T47D (cell line): ENCODE measurements around the gene CCDC24.
A peak's percentile ranks its signal among the peaks of the same experiment; 100 is the strongest.

Source experiments
- DNase-seq, 2 experiments: peaks; one replicate each; pipeline versions ENCODE4 v3.0.0 to v3.0.0-alpha.2; 2011 to 2012; ENCODE audit warnings: low read depth in 1 of 2, low spot score in 1 of 2
- JUND ChIP-seq: IDR thresholded peaks from 2 replicates; pipeline ENCODE4 v1.6.1; 2012; ENCODE audit warnings: low read depth
- in situ Hi-C: cut with HindIII; loops from 2 replicates; pipeline ENCODE4 v1.10.0; 2016; ENCODE audit warnings: low sequenced_read_pairs, low pct_unique_long_range_greater_than_20kb

Gene CCDC24

DNA sequence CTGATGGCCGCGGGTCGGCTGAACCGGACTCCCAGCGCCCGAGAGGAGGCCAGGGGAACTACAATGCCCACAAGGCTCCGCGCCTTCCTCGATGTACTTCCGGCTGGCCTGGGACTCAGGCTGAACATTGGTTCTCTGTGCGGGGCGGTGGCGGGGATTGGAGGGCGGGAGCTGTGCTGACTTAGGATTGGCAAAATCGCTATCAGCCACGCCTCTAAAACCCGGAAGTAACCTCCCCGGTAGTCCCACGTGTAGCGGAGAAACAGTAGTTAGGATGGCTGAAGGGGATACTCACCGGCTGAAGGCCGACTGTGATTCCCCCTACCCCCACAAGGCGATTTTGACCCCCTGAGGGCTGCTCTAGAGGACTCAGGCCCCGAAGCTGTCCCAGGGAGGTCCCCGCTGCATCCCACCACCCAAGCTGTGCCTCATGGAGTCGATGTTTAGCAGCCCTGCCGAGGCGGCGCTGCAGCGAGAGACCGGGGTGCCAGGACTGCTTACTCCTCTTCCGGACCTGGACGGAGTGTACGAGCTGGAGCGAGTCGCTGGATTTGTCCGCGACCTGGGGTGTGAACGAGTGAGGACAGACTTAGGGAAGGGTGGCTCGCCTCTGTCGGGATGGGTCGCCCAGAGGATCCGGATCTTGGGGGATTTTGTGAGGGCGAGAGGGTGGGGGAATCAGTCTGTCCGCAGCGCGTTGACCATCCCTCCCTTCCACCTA lies 21.5 kb upstream of the CCDC24 start, which contains the start of gene DPH2:
Gene DPH2 (plus strand): TSS at position 265 of the 721 bp plus-strand sequence. CDS start 166 bp downstream, at position 431.
- in situ Hi-C loops = no loop called here
- no peak for TF ChIP-seq JUND
- peak; percentile 95 for DNase-seq

DNA sequence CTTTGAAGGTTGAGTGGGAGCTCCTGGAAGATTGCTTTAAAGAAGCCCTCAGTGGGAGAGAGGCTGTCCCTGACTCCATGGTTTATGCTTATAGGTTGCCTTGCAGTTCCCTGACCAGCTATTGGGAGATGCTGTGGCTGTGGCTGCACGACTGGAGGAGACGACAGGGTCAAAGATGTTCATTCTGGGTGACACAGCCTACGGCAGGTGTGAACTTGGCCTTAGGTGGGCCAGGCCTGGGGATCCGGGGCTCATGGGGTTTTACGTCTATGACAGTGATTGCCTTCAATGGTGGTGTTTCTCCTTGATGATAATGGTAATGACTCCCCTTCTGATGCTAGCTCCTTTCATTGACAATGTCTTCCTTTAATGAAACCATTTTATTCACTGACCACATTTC lies 20.9 kb upstream of the CCDC24 start:
- in situ Hi-C loops = no loop called here
- no peak for TF ChIP-seq JUND
- no peak for DNase-seq

DNA sequence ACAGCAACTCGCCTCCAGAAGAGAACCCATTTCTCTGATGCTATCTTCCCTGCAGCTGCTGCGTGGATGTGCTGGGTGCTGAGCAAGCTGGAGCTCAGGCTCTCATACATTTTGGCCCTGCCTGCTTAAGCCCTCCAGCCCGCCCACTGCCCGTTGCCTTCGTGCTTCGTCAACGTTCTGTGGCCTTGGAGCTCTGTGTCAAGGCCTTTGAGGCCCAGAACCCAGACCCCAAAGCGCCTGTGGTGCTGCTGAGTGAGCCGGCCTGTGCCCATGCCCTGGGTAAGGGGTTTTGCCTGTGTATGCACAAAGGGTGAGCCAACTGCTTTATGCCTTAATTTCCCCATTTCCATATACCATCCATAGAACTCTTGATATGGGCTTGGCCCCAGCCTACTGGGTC lies 20.5 kb upstream of the CCDC24 start:
- in situ Hi-C loops = no loop called here
- no peak for TF ChIP-seq JUND

DNA sequence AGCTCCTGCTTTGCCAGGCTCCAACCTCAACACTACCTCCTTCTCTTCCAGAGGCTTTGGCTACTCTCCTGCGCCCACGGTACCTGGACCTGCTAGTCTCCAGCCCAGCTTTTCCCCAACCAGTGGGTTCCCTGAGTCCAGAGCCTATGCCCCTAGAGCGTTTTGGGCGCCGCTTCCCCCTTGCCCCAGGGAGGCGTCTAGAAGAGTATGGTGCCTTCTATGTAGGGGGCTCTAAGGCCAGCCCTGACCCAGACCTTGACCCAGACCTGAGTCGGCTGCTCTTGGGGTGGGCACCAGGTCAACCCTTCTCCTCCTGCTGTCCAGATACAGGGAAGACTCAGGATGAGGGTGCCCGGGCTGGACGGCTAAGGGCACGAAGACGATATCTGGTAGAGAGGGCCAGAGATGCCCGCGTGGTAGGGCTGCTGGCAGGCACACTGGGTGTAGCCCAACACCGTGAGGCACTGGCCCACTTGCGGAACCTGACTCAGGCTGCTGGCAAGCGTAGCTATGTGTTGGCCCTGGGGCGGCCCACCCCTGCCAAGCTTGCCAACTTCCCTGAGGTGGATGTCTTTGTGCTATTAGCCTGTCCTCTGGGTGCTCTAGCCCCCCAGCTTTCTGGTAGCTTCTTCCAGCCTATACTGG lies 19.9 kb upstream of the CCDC24 start:
- in situ Hi-C loops = no loop called here
- no peak for TF ChIP-seq JUND
- DNase-seq = no peak

More for the DNA sequence above, 20.5 kb upstream of the CCDC24 start:
- no peak for DNase-seq

DNA sequence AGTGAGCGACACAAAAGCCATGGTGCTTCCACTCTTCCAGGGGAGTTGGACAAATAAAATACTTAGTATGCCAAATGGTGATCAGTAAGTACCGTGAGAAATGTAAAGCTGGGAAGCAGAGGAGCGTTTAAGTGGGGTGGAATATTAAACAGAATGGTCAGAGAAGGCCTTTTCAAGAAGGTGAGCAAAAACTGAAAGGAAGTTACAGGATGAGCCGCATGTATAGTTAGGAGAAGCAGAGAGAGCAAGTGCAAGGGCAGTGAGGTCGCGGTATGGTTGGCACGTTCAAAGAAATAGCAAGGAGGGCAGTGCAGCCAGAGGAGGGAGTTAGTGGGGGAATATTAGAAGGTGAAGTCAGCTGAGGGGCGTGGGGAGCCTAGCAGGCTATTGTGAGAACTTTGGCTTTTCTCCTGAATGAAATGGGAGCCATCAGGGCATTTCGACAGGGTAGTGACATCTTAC lies 17.4 kb upstream of the CCDC24 start:
- in situ Hi-C loops = no loop called here
- TF ChIP-seq JUND = no peak
- DNase-seq = no peak

DNA sequence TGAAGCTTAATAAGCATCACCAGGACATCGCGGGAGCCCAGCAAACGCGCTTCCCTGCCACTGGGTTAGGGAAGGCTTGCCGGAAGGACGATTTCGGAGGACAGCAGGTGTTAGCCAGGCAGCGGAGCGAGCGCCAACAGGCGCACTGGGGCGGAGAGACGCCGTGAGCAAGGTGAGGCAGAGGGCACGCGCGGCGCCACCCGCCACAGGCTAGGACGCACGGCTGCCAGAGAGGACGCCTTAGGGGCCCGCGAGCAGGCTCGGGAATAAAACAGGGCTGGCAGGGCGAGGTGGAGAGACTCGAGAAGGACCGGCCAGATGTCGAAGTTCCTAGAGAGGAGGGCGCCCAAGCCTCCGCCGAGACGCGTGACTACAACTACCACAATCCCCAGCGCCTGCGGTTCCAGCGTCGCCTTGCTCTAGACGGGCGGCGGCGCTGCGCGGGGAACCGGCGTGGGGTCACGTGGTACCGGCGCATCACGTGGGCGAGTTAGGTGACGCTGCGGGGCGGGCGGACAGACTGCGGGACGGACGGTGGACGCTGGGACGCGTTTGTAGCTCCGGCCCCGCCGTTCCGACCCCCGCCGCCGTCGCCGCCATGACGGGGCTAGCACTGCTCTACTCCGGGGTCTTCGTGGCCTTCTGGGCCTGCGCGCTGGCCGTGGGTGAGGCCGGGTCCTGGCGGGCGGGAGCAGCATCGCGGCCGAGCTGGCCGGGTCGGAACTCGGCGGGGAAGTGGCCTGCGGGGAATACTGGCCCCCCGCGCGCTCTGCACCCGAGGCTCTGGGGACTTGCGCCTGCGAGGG lies 16.8 kb upstream of the CCDC24 start, which contains the start of gene ATP6V0B:
Gene ATP6V0B (plus strand): TSS at position 518 of the 806 bp plus-strand sequence. CDS start 81 bp downstream, at position 599.
- TF ChIP-seq JUND = no peak
- in situ Hi-C loops = no loop called here
- peak; percentile 88 to 94 for DNase-seq

DNA sequence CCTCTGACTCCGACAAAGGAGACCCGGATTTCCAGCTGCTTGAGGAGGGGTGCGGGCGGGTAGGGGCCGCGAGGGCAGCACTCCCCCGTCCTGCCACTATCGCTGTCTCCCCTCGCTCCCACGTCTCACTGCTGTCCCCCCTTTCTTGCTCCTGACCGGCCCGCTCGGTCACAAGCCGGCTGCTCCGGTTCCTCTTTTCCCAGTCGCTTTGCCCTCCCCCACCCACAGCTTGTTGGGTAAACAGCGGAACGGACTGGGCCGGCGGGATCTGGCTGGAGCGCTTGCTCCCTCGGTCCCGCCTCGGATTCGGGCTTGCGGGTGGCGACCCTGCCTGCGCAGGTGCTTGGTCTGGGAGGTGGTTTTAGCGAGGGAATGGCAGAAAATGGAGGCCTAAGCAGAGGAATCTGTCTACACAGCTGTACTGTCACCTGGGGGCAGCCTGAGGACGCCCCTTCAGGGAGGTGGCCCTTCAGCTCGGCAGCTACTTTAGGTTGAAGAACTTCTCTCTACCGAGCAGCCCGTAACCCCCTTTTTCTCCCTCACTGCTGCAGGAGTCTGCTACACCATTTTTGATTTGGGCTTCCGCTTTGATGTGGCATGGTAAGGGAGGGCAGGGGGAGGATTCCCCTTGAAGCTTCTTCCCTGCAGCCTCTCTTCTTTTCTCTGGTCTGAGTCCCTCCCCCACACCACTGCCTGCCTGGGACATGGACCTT lies 16.0 kb upstream of the CCDC24 start:
- peak; percentile 70 to 71 for DNase-seq
- in situ Hi-C loops = no loop called here
- TF ChIP-seq JUND = no peak

DNA sequence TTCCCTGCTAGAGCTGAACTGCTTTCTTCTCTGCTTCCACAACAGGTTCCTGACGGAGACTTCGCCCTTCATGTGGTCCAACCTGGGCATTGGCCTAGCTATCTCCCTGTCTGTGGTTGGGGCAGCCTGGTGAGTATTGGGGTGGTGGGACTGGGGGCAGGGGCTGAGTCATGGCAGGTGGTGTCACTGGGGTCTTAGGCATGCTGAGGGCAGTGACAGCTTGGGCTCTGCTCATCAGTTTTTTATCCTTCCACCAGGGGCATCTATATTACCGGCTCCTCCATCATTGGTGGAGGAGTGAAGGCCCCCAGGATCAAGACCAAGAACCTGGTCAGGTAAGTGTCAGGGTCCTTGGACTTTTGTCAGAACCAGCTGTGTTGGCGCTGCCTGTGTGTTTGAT lies 15.4 kb upstream of the CCDC24 start:
- no peak for DNase-seq
- in situ Hi-C loops = no loop called here
- no peak for TF ChIP-seq JUND

DNA sequence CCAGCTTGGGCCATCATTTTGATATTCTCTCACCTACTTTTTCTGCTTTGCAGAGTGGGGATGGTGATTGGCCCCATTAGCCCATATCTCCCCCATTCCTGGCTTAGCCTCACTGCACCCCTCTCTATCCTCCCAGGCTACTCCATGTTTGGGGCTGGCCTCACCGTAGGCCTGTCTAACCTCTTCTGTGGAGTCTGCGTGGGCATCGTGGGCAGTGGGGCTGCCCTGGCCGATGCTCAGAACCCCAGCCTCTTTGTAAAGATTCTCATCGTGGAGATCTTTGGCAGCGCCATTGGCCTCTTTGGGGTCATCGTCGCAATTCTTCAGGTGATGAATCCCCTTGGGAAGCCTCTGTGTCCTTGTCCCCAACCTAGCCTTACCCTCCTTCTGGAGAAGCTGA lies 14.5 kb upstream of the CCDC24 start:
- DNase-seq = no peak
- in situ Hi-C loops = no loop called here
- TF ChIP-seq JUND = no peak

DNA sequence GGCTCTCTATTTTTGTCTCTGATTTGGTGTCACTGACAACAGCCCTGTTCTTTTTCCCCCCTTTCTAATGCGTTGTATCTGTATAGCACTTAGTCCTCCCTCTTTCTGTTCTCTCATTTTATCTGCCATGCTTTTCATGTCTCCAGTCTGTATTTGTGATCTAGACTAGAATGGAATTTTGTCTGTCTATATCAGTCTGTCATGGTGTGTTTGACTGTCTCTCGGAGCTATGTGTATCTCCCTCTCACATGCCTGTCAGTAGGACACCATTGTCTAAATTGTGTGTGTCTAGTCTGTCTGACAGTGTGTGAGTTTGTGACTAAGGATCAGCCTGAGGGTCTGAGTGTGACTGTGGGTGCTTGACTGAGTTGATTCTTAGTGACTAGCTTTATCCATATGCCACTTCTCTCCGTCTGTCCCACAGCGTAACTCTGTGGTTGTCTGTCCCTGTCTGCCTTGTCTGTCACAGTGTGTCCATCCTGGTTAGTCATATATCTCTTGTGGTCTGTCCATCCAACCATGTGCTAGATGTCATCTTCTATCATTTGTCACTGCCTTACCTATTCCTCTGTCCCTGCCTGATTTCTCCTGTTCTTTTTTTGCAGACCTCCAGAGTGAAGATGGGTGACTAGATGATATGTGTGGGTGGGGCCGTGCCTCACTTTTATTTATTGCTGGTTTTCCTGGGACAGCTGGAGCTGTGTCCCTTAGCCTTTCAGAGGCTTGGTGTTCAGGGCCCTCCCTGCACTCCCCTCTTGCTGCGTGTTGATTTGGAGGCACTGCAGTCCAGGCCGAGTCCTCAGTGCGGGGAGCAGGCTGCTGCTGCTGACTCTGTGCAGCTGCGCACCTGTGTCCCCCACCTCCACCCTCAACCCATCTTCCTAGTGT lies 13.8 kb upstream of the CCDC24 start:
- in situ Hi-C loops = no loop called here

DNA sequence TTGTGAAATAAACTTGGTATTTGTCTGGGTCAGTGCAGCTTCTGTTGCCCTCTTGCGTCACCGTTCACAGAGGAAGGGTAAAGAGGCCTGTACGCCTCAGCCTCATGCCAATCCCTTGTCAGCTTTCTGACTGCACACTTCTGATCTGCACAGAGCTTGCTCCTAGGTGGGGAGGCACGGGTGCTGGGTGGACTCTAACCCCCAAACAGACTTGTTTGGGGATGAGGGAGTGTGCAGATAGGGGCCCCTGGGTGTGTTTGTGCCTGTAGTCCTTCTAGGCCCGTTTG lies 13.2 kb upstream of the CCDC24 start:
- in situ Hi-C loops = no loop called here
- TF ChIP-seq JUND = no peak

More for the DNA sequence above, 13.8 kb upstream of the CCDC24 start:
- no peak for DNase-seq
- no peak for TF ChIP-seq JUND

More for the DNA sequence above, 13.2 kb upstream of the CCDC24 start:
- DNase-seq = no peak
